TTC549 (cell line): ENCODE data around the gene VSIG10L2.

Source experiments
- FAIRE-seq: peaks from 2 replicates; lab custom pipeline; 2012; peaks lifted over from hg19 to GRCh38; lab: Jason Lieb, UNC

Gene VSIG10L2

DNA sequence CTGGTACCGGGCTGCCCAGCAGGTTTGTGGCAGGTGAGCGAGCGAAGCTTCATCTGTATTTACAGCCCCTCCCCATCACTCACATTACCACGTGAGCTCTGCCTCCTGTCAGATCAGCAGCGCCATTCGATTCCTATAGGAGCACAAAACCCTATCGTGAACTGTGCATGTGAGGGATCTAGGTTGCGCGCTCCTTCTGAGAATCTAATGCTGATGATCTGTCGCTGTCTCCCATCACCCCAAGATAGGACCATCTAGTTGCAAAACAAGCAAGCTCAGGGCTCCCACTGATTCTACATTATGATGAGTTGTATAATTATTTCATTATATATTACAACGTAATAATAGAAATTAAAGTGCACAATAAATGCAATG is 15.8 kb upstream of the VSIG10L2 start:
- FAIRE-seq, result no peak

GRCh38 chr11:125931116-125931515 is 14.7 kb upstream of the VSIG10L2 start:
- FAIRE-seq, result no peak

- no peak for FAIRE-seq
Measured at GRCh38 chr11:125931668-125932067, 14.2 kb upstream of the VSIG10L2 start.

DNA sequence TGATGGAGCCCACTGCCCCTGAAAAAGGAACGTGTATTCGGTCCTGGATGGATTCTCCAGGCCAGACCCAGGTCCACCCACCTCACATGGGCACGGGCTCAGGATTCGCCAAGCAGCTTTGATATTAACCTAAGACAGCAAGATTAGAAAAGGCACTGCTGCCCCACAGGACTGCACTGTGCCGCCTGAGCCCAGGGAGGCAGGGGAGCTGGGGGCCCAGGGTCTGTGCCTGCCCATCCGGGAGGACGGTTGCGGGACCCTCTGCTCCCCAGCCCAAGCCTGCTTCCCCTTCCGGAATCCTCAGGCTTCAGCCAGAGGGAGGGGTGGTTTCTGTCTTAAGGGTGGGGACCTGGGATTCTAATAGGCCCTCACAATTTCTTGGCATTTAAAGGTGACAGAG is 13.5 kb upstream of the VSIG10L2 start:
- FAIRE-seq, result no peak

GRCh38 chr11:125933030-125933813 is 12.6 kb upstream of the VSIG10L2 start:
- FAIRE-seq, result no peak

- FAIRE-seq, result no peak
Measured at GRCh38 chr11:125934473-125934872, 11.4 kb upstream of the VSIG10L2 start.

DNA sequence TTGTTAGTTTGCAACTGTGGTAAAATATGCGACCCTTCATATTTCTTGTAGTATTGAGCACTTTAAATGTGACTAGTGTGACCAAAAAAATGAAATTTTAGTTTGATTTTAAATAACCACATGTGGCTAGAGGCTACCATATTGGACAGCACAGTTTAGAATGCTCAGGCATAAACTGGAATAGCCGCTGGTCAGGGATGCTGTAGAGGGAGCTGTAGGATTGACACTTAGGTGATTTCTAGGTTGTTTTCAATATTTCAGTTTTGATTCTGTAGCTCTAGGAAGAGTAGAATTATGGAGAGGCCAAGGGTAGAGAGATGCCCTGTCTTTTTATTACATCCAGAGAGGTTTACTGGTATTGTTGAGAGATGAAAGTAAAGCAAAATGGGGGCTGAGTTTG is 10.8 kb upstream of the VSIG10L2 start:
- FAIRE-seq, result no peak

DNA sequence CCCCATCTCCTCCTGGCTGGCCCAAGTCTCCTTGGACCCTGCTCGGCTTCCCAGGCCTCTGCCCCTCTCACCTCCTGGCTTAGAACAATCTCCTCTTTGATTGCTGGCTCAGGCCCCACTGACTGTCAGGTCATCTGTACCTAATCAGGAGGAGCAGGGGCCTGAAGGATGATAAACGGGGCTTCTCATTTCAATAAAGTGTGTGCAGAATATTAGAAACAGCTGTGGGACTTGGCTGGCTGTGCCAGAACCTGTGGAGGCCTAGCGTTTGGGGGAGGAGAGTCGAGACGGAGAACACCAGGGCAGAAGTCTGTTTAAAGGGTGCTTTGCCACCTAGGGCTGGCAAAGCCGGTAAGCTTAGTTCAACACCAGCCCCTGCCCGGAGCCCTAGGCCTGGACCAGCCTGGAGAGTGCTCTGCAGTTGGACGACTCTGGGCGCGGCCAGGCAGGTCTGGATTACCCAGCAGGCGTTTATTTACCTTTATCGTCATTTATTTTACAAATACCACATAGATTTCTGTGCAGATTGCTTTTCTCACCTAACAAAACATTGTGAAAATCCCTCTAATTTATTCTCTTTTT is 10.1 kb upstream of the VSIG10L2 start:
- no peak for FAIRE-seq

GRCh38 chr11:125938418-125938817 is 7.4 kb upstream of the VSIG10L2 start:
- no peak for FAIRE-seq

GRCh38 chr11:125939081-125939521 is 6.7 kb upstream of the VSIG10L2 start:
- no peak for FAIRE-seq

GRCh38 chr11:125940145-125940544 is 5.7 kb upstream of the VSIG10L2 start:
- no peak for FAIRE-seq

- no peak for FAIRE-seq
Measured at GRCh38 chr11:125941267-125941618, 4.6 kb upstream of the VSIG10L2 start.

- FAIRE-seq, result no peak
Measured at GRCh38 chr11:125941619-125942611, 3.9 kb upstream of the VSIG10L2 start.

GRCh38 chr11:125942771-125943428 is 2.9 kb upstream of the VSIG10L2 start:
- FAIRE-seq, result no peak

GRCh38 chr11:125943661-125944349 is 2.0 kb upstream of the VSIG10L2 start:
- no peak for FAIRE-seq

DNA sequence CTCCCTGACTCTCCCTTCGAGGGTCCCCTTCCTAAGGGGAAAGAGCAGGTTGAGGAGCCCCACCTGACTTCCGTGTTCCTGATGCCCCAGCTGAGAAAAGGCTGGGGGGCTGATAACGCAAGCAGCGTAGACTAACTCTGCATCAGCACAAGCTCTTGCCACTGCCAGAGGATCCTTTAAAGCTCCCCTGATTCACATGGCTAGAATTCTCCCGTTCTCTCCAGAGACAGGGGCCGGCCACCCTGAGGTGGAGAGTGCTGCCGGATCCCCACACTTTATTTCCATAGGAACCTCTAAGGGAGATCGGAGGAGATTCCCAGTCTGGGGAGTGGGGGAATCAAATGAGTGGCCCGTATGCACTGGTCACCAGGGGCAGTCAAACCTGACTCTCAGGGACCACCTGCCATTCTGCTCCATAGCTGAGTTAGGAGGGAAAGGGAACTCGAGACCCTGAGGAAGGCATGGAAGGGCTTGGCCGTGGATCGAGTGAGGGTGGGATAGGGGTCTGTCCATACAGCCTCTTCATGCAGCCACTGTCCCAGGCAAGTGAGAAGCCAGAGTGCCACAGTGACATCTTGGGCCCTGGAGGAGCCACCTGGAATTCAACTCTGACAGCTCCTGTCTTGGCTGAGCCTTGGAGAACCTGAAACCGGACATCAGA is 1.4 kb upstream of the VSIG10L2 start:
- no peak for FAIRE-seq

DNA sequence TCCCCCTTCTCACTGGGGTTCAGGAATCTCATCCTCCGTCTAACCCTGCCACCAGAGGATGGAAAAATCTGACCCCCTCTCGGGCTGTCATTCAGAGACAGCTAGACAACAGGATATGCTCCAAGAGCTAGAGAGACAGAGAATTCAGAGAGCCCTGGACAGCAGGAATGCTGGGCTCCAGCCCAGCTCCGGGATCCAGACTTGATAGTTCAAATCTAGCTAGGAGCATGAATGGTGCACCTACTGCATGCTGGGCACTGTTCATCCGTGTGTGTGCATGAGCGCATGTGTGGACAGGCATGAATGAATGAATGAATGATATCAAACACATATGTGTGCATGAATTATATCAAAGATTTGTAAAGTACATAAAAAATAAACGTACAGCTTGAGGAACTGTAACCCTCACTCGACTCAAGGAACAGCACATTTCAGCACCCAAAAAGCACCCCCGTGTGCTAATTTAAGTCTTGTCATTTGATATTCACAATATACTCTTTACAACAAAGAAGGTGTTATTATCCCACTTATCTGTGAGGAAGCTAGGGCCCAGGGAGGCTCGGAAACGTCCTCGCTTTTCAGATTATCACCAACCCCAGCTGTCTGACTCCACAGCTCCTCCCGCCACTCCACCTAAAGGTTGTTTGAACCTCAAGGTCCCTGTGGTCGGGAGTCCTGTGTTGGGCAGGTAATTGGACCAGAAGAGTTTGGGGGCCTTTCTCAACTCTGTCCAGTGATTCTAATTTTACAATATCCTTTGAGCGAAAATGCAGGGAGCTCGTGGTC is 640 bp upstream of the VSIG10L2 start:
- FAIRE-seq, result no peak

DNA sequence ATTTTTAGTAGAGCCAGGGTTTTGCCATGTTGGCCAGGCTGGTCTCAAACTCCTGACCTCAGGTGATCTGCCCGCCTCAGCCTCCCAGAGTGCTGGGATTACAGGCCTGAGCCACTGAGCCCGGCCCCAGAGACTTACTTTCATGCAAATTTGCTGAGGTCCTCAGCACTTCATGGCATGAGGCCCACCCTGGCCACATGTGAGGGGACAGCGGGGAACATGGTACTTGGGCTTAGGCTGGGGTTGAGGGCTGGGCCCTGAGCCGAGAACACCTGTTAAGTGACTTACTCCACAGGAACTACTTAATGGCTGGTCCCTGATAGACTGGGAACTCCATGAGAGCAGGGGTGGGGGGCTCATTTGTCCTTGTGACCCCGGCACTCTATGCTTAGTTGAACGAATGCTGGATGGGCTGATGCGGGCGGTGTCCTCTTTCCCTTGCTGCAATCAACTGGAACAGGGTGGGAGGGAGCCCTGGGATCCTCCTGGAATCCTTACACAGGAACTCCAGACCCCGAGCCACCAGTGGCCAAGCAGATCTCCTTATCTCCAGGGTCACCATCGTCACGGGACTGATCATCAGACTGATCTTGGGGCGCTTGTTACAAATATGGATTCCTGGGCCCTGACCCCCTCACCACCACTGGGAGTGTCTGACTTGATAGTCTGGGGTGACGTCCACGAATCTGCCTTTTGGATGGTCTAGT is 1.0 kb downstream of the VSIG10L2 start:
- no peak for FAIRE-seq

DNA sequence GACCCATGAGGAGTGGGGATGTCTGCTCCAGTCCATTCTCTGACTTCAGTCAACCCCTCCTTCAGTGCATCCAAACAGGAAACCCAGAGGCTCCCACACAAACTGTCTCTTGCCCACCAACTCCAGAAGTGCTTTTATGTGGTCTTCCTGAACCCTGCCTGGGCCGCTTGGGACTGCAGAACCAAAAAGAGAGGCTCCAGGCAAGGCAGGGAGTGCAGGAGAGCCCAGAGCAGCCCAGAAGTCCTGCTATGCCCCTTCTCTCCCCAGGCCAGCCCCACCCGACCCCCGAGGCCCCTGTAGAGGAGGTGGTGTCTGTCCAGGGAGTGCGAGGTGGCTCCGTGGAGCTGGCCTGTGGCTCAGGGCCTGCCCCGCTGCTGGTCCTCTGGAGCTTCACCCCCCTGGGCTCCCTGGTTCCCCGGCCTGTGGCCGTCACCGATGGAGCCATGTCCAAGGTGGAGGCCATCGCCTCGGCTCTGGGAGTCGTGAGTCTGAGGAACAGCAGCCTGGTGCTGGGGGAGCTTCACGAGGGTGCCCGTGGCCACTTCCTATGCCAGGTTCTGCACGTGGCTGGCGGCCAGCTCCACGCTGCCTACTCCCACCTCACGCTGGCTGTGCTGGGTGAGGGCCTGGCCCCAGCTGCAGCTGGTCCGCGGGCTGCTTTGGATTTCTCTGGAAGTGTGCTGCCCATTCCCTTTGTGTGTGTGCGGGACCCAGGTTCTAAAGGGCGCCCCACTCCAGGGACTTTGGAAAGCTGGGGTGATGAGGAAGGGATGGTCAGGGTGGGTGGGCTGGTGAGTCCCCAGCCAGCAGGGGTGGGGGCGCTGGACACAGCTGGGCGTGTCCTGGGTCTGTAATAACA is 1.8 kb downstream of the VSIG10L2 start:
- FAIRE-seq, result no peak
